Neural crest cell (in vitro differentiated cells): Measurements from ENCODE around the gene PLAC1. TPM values are rescaled to one million over a fixed set of nuclear protein-coding genes. Genes with fewer than 3 reads are reported as not detected.

Source experiments
- DNase-seq: peaks from one replicate; pipeline ENCODE4 v3.0.0; 2021; ENCODE audit warnings: low read depth, mixed read lengths, low spot score
- H3K27ac Mint-ChIP-seq: one replicate; pipeline ENCODE4 v1.8.0; 2021; ENCODE audit warnings: mild to moderate bottlenecking, mixed read lengths; ENCODE audit not compliant: unreplicated experiment
- H3K27me3 Mint-ChIP-seq: 2 replicates; pipeline ENCODE4 v1.8.0; 2021; ENCODE audit warnings: low read depth, mild to moderate bottlenecking, mixed read lengths
- H3K36me3 Mint-ChIP-seq: 2 replicates; pipeline ENCODE4 v1.8.0; 2021; ENCODE audit warnings: low read depth, mild to moderate bottlenecking, mixed read lengths
- H3K4me1 Mint-ChIP-seq: 2 replicates; pipeline ENCODE4 v1.8.0; 2021; ENCODE audit warnings: mixed read lengths
- H3K4me3 Mint-ChIP-seq: one replicate; pipeline ENCODE4 v1.8.0; 2021; ENCODE audit warnings: mild to moderate bottlenecking, mixed read lengths
- H3K9me3 Mint-ChIP-seq: 2 replicates; pipeline ENCODE4 v1.8.0; 2021; ENCODE audit warnings: mixed read lengths
- total RNA-seq: library from RNA; stranded (reverse); gene quantifications from 2 replicates; pipeline ENCODE4 v1.2.1, GENCODE V29; 2021
- TF ChIP-seq, protein P1 (sequence below): fragments of 200-600 bp; sonication (generic); conservative IDR thresholded peaks from 2 replicates; pipeline ENCODE4 v1.5.0; 2021; ENCODE audit warnings: antibody characterized with exemption, mild to moderate bottlenecking

The PLAC1 gene
- total RNA-seq, 1 donor from 2014 or later: not detected

DNA sequence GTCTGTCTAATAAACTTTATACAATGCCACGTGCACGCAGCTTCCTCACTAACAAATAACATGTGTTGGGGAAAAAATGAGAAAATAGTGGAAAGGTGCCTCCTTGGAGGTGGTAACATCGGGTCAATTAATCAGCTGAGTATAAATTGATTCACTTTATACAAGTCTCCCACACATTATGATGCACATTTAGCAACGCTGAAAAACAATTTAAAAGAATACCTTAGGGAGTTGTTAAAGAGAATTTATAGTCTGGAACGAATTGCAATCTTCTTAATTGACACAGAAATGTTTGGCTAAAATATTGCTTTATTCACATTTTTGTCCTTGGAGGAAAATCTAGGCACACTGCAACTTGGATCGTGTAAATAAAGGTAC is 114.1 kb downstream of the PLAC1 start:
- TF ChIP-seq, protein P1, sequence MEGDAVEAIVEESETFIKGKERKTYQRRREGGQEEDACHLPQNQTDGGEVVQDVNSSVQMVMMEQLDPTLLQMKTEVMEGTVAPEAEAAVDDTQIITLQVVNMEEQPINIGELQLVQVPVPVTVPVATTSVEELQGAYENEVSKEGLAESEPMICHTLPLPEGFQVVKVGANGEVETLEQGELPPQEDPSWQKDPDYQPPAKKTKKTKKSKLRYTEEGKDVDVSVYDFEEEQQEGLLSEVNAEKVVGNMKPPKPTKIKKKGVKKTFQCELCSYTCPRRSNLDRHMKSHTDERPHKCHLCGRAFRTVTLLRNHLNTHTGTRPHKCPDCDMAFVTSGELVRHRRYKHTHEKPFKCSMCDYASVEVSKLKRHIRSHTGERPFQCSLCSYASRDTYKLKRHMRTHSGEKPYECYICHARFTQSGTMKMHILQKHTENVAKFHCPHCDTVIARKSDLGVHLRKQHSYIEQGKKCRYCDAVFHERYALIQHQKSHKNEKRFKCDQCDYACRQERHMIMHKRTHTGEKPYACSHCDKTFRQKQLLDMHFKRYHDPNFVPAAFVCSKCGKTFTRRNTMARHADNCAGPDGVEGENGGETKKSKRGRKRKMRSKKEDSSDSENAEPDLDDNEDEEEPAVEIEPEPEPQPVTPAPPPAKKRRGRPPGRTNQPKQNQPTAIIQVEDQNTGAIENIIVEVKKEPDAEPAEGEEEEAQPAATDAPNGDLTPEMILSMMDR: no peak
- peaks cover 18% of the 10 kb centered on the region for H3K27me3 Mint-ChIP-seq
- H3K4me3 Mint-ChIP-seq: peak overlapping the region; percentile 76
- peaks cover 24% of the 10 kb centered on the region for H3K4me1 Mint-ChIP-seq
- H3K36me3 Mint-ChIP-seq: no peaks in the 10 kb centered on the region
- H3K27ac Mint-ChIP-seq: no peak overlapping the region
- H3K9me3 Mint-ChIP-seq: no peaks in the 10 kb centered on the region
- no peak for DNase-seq

GRCh38 chrX:134543288-134543687 is 115.0 kb downstream of the PLAC1 start:
- no peaks in the 10 kb centered on the region for H3K36me3 Mint-ChIP-seq
- peaks cover 24% of the 10 kb centered on the region for H3K4me1 Mint-ChIP-seq
- H3K4me3 Mint-ChIP-seq: peak overlapping the region; percentile 76
- TF ChIP-seq, protein P1: no peak
- no peak for DNase-seq
- H3K9me3 Mint-ChIP-seq: no peaks in the 10 kb centered on the region
- no peak overlapping the region for H3K27ac Mint-ChIP-seq
- H3K27me3 Mint-ChIP-seq: peaks cover 14% of the 10 kb centered on the region

GRCh38 chrX:134542485-134542884 is 115.8 kb downstream of the PLAC1 start:
- DNase-seq: no peak
- H3K9me3 Mint-ChIP-seq: no peaks in the 10 kb centered on the region
- no peaks in the 10 kb centered on the region for H3K36me3 Mint-ChIP-seq
- no peak overlapping the region for H3K27ac Mint-ChIP-seq
- peaks cover 14% of the 10 kb centered on the region for H3K27me3 Mint-ChIP-seq
- TF ChIP-seq, protein P1: no peak
- peaks cover 25% of the 10 kb centered on the region for H3K4me1 Mint-ChIP-seq
- peak overlapping the region; percentile 52 for H3K4me3 Mint-ChIP-seq

GRCh38 chrX:134541906-134542305 is 116.4 kb downstream of the PLAC1 start:
- Mint-ChIP-seq H3K36me3 (no peaks in the 10 kb centered on the region), H3K27ac (no peak overlapping the region), H3K4me3 (no peak overlapping the region), H3K9me3 (no peaks in the 10 kb centered on the region), H3K27me3 (peaks cover 14% of the 10 kb centered on the region), H3K4me1 (peaks cover 27% of the 10 kb centered on the region)
- DNase-seq: no peak
- TF ChIP-seq, protein P1: no peak

- no peak for DNase-seq
- peaks cover 27% of the 10 kb centered on the region for H3K4me1 Mint-ChIP-seq
- H3K4me3 Mint-ChIP-seq: peak overlapping the region; percentile 14
- H3K36me3 Mint-ChIP-seq: no peaks in the 10 kb centered on the region
- TF ChIP-seq, protein P1: no peak
- H3K27ac Mint-ChIP-seq: no peak overlapping the region
- no peaks in the 10 kb centered on the region for H3K27me3 Mint-ChIP-seq
- H3K9me3 Mint-ChIP-seq: no peaks in the 10 kb centered on the region
These were observed 120.0 kb downstream of the PLAC1 start for GRCh38 chrX:134538316-134538715.
